ENCODE results near the gene CYP19A1.
A peak's percentile ranks its signal among the peaks of the same experiment; 100 is the strongest.

Gene CYP19A1

DNA sequence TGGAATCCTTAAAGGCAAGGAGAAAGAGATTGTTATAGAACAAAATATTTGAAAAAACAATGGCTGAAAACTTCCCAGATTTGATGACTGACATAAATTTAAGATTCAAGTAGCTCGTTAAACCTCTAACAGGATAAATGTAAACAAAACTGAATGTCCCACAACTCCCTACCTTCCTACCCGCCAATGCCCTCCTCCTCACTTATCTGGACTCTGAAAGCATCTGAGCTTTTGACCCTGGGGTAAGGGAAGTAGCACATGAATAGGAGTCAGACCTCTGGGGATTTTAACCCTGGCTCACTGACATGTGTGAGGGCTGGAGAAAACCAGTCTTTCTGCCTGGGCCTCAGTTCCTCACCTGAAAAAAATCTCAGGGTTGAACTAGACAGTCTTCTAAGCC, 26.9 kb downstream of the CYP19A1 start:
- Histone ChIP-seq H3K27me3 (replicated peaks; ENCODE audit: control insufficient read depth, insufficient read depth, low read length) (no peaks in the 10 kb centered on the region), H3K36me3 (ENCODE audit: control insufficient read depth, insufficient read depth, low read length, severe bottlenecking) (no peaks in the 10 kb centered on the region), H3K4me3 (ENCODE audit: low read length) (no peak overlapping the region), H3K4me1 (ENCODE audit: control insufficient read depth, insufficient read depth, low read length) (peaks cover 63% of the 10 kb centered on the region), H3K9ac (ENCODE audit: low read length) (no peak overlapping the region), H3K9me3 (ENCODE audit: control insufficient read depth, low read length) (no peaks in the 10 kb centered on the region)
- DNase-seq (ENCODE audit: low read depth): no peak

DNA sequence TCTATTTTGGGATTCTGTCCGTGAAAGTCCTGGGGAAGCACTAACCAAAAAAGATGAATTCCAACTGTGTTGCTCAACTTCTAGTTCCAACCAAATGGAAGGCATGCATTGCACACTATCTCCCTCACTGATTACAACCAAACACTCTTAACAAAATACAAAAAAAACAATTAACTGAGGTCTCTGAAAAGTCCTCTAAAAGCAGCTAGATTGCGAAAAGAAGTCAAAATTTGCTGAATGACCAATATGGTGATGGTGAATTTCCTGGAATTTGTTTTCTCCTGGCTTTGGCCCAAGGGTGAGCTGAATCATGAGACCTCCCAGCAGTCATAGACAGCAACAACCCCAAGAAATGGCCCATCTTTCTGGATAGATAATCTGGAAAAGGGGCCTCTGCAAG, 28.3 kb downstream of the CYP19A1 start:
- Histone ChIP-seq H3K9ac (ENCODE audit: low read length) (peak overlapping the region; percentile 53), H3K27me3 (replicated peaks; ENCODE audit: control insufficient read depth, insufficient read depth, low read length) (no peaks in the 10 kb centered on the region), H3K4me1 (ENCODE audit: control insufficient read depth, insufficient read depth, low read length) (peaks cover 62% of the 10 kb centered on the region), H3K9me3 (ENCODE audit: control insufficient read depth, low read length) (no peaks in the 10 kb centered on the region), H3K36me3 (ENCODE audit: control insufficient read depth, insufficient read depth, low read length, severe bottlenecking) (no peaks in the 10 kb centered on the region), H3K4me3 (ENCODE audit: low read length) (no peak overlapping the region)
- DNase-seq (ENCODE audit: low read depth): peak; percentile 35

DNA sequence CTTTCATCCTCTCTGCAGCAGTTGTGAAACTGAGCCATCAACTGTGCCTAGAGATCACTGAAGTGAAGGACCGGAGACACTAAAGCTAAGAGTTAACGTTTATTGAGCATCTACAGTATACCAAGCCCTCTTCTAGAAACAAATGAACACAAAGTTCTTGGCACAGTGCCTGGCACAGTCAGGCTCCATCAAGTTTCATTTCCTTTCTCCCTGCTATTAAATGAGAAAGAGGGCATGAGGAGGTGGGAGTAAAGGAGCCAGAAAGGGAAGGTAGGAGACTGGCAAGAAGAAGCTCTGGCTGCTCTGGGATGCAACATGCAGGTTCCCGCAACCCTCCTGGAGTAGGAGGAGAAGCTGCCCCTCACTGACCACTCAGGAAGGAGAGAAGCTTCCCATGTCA, 30.6 kb downstream of the CYP19A1 start:
- no peak overlapping the region for H3K4me3 ChIP-seq (ENCODE audit: low read length)
- no peaks in the 10 kb centered on the region for H3K9me3 ChIP-seq (ENCODE audit: control insufficient read depth, low read length)
- no peaks in the 10 kb centered on the region for H3K27me3 ChIP-seq (replicated peaks; ENCODE audit: control insufficient read depth, insufficient read depth, low read length)
- no peaks in the 10 kb centered on the region for H3K36me3 ChIP-seq (ENCODE audit: control insufficient read depth, insufficient read depth, low read length, severe bottlenecking)
- DNase-seq (ENCODE audit: low read depth): no peak
- no peak overlapping the region for H3K9ac ChIP-seq (ENCODE audit: low read length)
- peaks cover 45% of the 10 kb centered on the region for H3K4me1 ChIP-seq (ENCODE audit: control insufficient read depth, insufficient read depth, low read length)

DNA sequence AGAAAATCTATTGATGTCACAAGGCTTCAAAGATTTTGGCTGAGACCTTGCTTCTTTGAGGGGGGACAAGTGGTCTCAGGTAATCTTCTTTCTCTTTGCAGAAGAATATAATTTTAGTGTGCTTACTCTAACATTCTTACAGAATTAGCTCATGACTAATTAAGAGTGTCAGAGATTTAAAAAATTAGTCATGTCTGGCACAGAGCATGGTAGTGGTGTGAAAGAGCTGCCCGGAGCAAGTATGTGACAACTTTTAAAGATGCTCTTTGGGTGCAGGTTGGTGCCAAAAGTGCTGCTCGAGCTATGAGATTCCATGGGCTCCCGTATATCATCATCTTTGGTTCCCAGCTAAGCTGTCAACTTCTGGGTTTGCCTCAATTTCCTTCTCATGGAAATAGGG, 31.1 kb downstream of the CYP19A1 start:
- H3K4me3 ChIP-seq (ENCODE audit: low read length): no peak overlapping the region
- H3K36me3 ChIP-seq (ENCODE audit: control insufficient read depth, insufficient read depth, low read length, severe bottlenecking): no peaks in the 10 kb centered on the region
- no peaks in the 10 kb centered on the region for H3K9me3 ChIP-seq (ENCODE audit: control insufficient read depth, low read length)
- no peak overlapping the region for H3K9ac ChIP-seq (ENCODE audit: low read length)
- peaks cover 40% of the 10 kb centered on the region for H3K4me1 ChIP-seq (ENCODE audit: control insufficient read depth, insufficient read depth, low read length)
- H3K27me3 ChIP-seq (replicated peaks; ENCODE audit: control insufficient read depth, insufficient read depth, low read length): no peaks in the 10 kb centered on the region
- DNase-seq (ENCODE audit: low read depth): no peak

DNA sequence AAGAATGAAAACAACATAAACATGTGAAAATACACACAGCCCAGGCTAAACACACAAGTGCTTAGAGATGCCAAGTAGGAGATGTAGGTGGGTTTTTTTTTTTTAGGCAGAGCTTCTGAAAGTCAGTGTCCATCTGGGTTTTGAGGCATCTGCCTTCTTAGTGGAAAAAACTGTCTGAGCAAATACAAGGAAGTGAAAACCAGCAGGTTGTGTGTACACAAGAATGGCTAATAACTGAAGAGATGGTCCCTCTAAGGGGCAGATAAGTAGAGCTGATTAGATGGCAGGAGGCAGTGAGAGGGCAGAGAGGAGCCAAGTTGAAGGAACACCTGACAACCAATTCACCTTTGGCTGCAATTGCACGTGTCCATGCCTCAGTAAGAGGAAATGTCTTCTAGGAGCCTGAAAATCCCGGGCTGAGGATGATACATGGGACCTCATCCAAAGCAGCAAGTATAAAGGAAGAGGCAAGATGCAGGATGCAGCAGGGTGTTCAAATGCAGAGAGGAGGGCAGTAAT, 34.9 kb downstream of the CYP19A1 start:
- H3K27me3 ChIP-seq (replicated peaks; ENCODE audit: control insufficient read depth, insufficient read depth, low read length): peaks cover 5% of the 10 kb centered on the region
- H3K4me3 ChIP-seq (ENCODE audit: low read length): no peak overlapping the region
- no peaks in the 10 kb centered on the region for H3K9me3 ChIP-seq (ENCODE audit: control insufficient read depth, low read length)
- H3K4me1 ChIP-seq (ENCODE audit: control insufficient read depth, insufficient read depth, low read length): peaks cover 14% of the 10 kb centered on the region
- DNase-seq (ENCODE audit: low read depth): no peak
- H3K36me3 ChIP-seq (ENCODE audit: control insufficient read depth, insufficient read depth, low read length, severe bottlenecking): no peaks in the 10 kb centered on the region
- H3K9ac ChIP-seq (ENCODE audit: low read length): no peak overlapping the region

DNA sequence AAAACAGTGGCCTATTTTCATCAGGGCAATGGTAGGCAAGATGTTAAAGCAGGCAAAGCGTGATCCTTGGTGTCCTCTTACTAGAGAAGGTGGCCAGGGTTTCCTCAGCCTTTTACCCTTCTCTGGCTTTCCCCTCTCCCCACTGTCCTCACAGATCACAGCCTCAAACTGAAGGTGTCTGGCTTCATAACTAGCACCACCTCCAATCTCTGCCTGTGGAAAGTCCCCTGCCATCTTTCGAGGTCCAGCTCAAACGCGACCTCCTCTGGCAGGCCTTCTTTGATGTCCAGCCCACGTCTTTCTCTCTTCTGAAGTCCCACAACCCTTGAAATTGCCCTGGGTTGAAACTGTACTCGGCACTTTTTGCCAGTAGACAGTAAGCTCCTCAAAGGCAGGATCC, 35.9 kb downstream of the CYP19A1 start:
- no peak for DNase-seq (ENCODE audit: low read depth)
- Histone ChIP-seq H3K9me3 (ENCODE audit: control insufficient read depth, low read length) (no peaks in the 10 kb centered on the region), H3K36me3 (ENCODE audit: control insufficient read depth, insufficient read depth, low read length, severe bottlenecking) (no peaks in the 10 kb centered on the region), H3K4me1 (ENCODE audit: control insufficient read depth, insufficient read depth, low read length) (peaks cover 8% of the 10 kb centered on the region), H3K4me3 (ENCODE audit: low read length) (no peak overlapping the region), H3K9ac (ENCODE audit: low read length) (no peak overlapping the region), H3K27me3 (replicated peaks; ENCODE audit: control insufficient read depth, insufficient read depth, low read length) (peaks cover 5% of the 10 kb centered on the region)

DNA sequence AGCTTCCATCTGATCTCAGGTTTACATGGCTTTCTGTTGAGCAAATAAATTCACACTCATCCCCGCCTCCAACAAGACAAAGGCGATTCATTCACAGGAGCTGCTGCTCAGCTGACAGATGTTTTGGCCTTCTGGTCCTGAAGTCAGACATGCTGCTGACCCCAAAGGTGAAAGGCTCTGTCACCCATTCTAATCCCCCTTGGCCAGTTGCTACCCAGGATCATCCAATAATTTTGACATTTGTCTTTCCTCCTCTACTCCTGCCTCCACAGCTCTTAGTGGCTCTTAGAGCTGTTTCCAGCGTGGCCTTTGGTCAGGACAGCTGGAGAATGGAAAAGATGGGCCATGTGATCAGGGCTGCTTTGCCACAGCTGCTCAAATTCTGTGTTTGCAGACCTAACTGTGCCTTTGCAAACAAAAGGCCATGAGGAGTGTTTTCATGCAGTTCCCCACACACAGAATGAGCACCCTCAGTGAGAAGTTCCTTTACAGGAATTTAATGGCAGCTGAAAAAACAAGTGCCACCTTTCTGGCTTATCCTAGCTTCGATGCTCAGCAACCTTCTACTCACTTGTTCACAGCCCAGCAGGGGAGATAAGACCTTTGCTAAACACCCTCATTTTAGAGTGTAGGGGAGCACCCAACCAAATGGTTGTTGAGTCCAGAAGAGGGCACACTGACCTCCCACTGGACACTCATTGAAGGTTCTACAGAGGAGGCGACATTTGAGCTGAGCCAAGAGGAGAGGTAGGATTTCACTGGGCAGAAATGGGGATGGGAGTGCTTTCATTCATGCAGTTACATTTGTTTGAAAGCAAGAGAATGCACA, 39.0 kb downstream of the CYP19A1 start:
- Histone ChIP-seq H3K27me3 (replicated peaks; ENCODE audit: control insufficient read depth, insufficient read depth, low read length) (peaks cover 5% of the 10 kb centered on the region), H3K36me3 (ENCODE audit: control insufficient read depth, insufficient read depth, low read length, severe bottlenecking) (no peaks in the 10 kb centered on the region), H3K4me1 (ENCODE audit: control insufficient read depth, insufficient read depth, low read length) (peaks cover 7% of the 10 kb centered on the region), H3K9ac (ENCODE audit: low read length) (no peak overlapping the region), H3K4me3 (ENCODE audit: low read length) (no peak overlapping the region), H3K9me3 (ENCODE audit: control insufficient read depth, low read length) (no peaks in the 10 kb centered on the region)
- DNase-seq (ENCODE audit: low read depth): no peak

DNA sequence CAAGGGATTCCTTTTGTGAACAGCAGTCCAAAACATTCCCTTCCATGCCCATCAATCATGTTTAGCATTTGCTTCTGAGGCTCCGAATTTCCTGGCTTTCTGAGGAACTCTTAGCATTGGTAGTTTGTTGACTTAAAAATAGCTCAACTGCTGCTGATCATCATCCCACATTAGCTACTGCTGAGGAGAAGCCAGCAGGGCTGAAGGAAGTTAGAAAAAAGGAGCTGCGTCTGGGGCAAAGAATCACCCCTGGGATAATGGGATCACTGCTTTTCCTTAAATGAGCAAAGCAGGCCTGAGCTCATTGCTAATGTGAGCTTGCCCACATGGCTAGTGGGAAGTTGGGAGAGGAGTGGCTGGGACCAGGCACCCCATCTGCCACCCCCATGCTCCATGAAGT, 39.8 kb downstream of the CYP19A1 start:
- Histone ChIP-seq H3K36me3 (ENCODE audit: control insufficient read depth, insufficient read depth, low read length, severe bottlenecking) (no peaks in the 10 kb centered on the region), H3K27me3 (replicated peaks; ENCODE audit: control insufficient read depth, insufficient read depth, low read length) (peaks cover 5% of the 10 kb centered on the region), H3K9me3 (ENCODE audit: control insufficient read depth, low read length) (no peaks in the 10 kb centered on the region), H3K9ac (ENCODE audit: low read length) (no peak overlapping the region), H3K4me1 (ENCODE audit: control insufficient read depth, insufficient read depth, low read length) (peaks cover 7% of the 10 kb centered on the region), H3K4me3 (ENCODE audit: low read length) (no peak overlapping the region)
- DNase-seq (ENCODE audit: low read depth): no peak

DNA sequence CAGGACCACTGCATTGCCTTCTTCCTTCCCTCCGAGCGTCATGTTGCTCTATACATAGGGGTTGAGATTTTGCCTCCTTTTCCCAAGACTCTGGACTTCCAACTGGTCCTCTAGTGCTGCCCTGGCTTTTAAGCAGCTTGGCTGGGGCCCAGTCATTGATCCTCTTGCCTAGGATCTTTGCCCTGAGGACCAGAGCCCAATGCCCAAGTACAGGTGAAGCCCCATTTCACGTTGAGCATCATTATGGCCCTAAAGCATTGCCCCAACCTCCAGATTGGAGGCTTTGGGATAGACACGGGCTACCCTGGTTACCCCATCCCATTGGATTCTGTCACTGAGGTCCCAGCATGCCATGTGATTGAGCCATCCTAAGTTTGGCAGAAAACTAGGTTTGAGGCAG, 47.7 kb downstream of the CYP19A1 start:
- Histone ChIP-seq H3K36me3 (ENCODE audit: control insufficient read depth, insufficient read depth, low read length, severe bottlenecking) (no peaks in the 10 kb centered on the region), H3K4me1 (ENCODE audit: control insufficient read depth, insufficient read depth, low read length) (peaks cover 10% of the 10 kb centered on the region), H3K4me3 (ENCODE audit: low read length) (no peak overlapping the region), H3K9me3 (ENCODE audit: control insufficient read depth, low read length) (no peaks in the 10 kb centered on the region), H3K9ac (ENCODE audit: low read length) (no peak overlapping the region), H3K27me3 (replicated peaks; ENCODE audit: control insufficient read depth, insufficient read depth, low read length) (no peaks in the 10 kb centered on the region)
- DNase-seq (ENCODE audit: low read depth): no peak

DNA sequence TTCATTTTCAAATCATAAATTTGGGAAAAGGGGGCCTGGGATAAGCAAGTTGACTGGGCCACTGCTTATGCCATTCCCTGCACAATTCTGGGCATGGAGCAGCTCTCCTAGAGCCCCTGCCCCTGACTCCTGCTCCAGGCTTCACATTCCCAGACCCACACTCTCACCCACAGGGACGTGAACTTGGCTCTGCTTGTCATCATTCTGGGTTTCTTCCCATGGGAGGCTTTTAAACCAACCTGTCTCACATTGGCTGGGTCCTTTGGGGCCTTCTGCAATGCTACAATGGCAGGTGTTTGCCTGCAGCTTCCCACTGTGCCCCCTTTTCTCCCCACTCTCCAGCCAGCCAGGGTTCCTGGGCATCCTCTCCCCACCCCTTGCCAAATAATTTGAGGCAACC, 49.1 kb downstream of the CYP19A1 start:
- Histone ChIP-seq H3K9me3 (ENCODE audit: control insufficient read depth, low read length) (no peaks in the 10 kb centered on the region), H3K27me3 (replicated peaks; ENCODE audit: control insufficient read depth, insufficient read depth, low read length) (no peaks in the 10 kb centered on the region), H3K4me3 (ENCODE audit: low read length) (no peak overlapping the region), H3K4me1 (ENCODE audit: control insufficient read depth, insufficient read depth, low read length) (peaks cover 10% of the 10 kb centered on the region), H3K9ac (ENCODE audit: low read length) (no peak overlapping the region), H3K36me3 (ENCODE audit: control insufficient read depth, insufficient read depth, low read length, severe bottlenecking) (no peaks in the 10 kb centered on the region)
- DNase-seq (ENCODE audit: low read depth): no peak

DNA sequence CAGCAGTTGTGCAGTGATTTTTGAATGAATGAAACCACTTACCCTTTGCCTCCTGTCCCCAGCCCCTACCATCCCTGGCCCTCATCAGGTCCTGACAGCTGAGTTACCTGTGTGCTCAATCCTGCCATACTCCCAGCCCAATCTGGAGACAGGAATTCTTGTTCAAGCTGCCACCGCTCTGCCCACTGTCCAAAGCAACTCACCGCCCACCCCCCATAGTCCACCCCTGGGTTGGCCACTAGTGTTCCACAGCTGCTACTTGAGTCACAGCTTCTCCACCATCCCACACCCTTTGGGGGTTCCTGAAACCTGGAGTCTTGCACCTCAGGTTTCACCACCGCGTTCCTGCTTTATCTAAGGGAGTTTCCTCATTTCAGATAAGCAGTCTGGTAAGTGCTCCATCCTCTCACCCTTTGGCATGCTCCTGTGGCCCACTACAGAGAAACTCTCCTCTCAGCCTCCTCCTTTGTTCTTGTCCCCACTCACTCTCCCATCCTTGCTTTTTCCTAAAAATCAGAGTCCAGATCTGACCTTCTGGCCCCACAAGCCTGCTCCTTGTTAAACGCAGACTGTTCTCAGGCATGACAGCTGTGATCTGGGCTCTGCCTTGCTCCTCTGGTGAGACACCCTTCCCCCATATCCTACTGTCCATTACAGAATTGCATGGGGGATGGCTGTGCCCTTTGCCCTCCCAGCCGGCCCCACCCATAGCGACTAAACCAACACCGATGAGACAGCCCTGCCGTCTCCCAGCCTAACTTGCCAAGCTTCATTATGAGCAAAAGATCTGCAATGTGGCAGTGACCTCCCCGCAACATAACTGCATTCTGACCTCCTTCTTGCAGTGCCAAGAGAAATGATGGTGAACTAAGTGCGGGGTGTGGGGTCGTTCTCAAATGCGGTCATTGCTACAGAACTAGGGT, 50.0 kb downstream of the CYP19A1 start:
- H3K9me3 ChIP-seq (ENCODE audit: control insufficient read depth, low read length): no peaks in the 10 kb centered on the region
- no peaks in the 10 kb centered on the region for H3K36me3 ChIP-seq (ENCODE audit: control insufficient read depth, insufficient read depth, low read length, severe bottlenecking)
- DNase-seq (ENCODE audit: low read depth): no peak

More for the DNA sequence above, 50.0 kb downstream of the CYP19A1 start:
- Histone ChIP-seq H3K9ac (ENCODE audit: low read length) (no peak overlapping the region), H3K27me3 (replicated peaks; ENCODE audit: control insufficient read depth, insufficient read depth, low read length) (no peaks in the 10 kb centered on the region), H3K4me1 (ENCODE audit: control insufficient read depth, insufficient read depth, low read length) (peaks cover 10% of the 10 kb centered on the region), H3K4me3 (ENCODE audit: low read length) (no peak overlapping the region)
